ENCODE data around the gene SLC35E3. TPM values are rescaled to one million over a fixed set of nuclear protein-coding genes. Genes with fewer than 3 reads are reported as not detected.
A peak's percentile ranks its signal among the peaks of the same experiment; 100 is the strongest.

Gene SLC35E3
- 1 to 10 TPM; 1.7 to 4.9 (median 3.1) TPM for total RNA-seq

DNA sequence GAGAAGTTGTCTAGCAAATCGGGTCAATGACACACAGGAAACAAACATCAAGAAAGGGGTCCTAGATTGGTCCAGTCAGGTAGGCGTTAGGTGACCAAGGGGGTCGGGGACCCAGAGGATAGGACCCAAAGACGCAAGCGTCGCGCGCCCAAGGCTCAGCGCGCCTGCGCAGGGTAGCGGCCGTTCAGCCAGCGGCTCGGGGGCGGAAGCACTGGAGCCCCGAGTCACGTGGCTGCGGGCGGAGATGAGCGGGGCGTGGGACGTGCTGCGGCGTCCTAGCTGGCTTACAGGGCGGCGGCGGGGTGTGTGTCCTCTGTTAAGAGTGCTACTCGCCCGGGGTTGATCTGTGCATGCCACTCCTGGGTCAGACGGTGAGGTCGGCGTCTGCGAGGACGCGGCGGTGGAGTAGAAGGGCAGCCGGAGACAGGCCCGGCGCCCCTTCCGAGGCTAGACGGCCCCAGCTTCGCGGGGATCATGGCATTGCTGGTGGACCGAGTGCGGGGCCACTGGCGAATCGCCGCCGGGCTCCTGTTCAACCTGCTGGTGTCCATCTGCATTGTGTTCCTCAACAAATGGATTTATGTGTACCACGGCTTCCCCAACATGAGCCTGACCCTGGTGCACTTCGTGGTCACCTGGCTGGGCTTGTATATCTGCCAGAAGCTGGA is at the start of gene SLC35E3:
TSS of gene SLC35E3 (plus strand) at position 273 of the 668 bp plus-strand sequence. CDS start at position 475, 202 bp downstream.
- peak; percentile 96 for DNase-seq (ENCODE audit: extremely low spot score)
- Histone ChIP-seq H3K4me3 (peak within 1 kb of the TSS; percentile 69 to 80 (median 74)), H3K4me1 (peaks cover 9 to 38% (median 21%) of the 10 kb centered on the region in 4 donors), H3K9me3 (no peaks in the 10 kb centered on the region), H3K27me3 (no peaks in the 10 kb centered on the region), H3K36me3 (peaks cover 0 to 23% (median 2%) of the 10 kb centered on the region in 4 donors), H3K27ac (replicated peaks in 1 of 4) (peak within 1 kb of the TSS; percentile 78 to 81 (median 80))
- TF ChIP-seq CTCF (IDR thresholded peaks at IDR 0.05): no peak
- peak; percentile 84 to 95 for TF ChIP-seq POLR2AphosphoS5 (IDR thresholded peaks at IDR 0.05)
- TF ChIP-seq EP300 (IDR thresholded peaks at IDR 0.05): no peak
- intact Hi-C loops (cut with DNase I): loop anchor here (5.0 kb wide), 1 partner anchor 61 kb away; the partner anchor contains the start of gene MDM2
- under 1% methylated on average over 23 of the region's 52 CpGs for WGBS

- Histone ChIP-seq H3K9me3 (no peaks in the 10 kb centered on the region), H3K4me3 (no peak overlapping the region), H3K27me3 (no peaks in the 10 kb centered on the region), H3K36me3 (peaks cover 61 to 100% (median 89%) of the 10 kb centered on the region in 4 donors), H3K27ac (replicated peaks in 1 of 4) (no peak overlapping the region), H3K4me1 (no peaks in the 10 kb centered on the region)
- no peak for DNase-seq (ENCODE audit: extremely low spot score)
- TF ChIP-seq POLR2A (IDR thresholded peaks at IDR 0.05; ENCODE audit: low read depth) (no peak), EP300 (IDR thresholded peaks at IDR 0.05) (no peak), CTCF (IDR thresholded peaks at IDR 0.05) (no peak), POLR2AphosphoS5 (IDR thresholded peaks at IDR 0.05) (no peak)
- intact Hi-C loops (cut with DNase I): no loop called here
- WGBS: 92% methylated on average over 1 of the region's 1 CpG
These were observed 46.5 kb upstream of the SLC35E3 start for GRCh38 chr12:68699486-68699885.

DNA sequence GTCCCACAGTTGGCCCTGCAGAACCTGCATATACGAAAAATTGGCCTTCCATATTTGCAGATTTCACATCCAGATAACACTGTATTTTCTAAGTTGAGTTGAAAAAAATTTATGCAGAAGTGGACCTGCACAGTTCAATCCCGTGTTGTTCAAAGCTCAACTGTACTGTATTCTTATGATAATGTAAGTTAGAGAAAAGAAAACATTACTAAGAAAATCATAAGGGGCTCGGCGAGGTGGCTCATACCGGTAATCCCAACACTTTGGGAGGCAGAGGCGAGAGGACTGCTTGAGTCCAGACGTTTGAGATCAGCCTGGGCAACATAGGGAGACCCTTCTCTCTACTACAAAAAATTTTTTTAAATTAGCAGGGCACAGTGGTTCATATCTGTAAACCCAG is 18.2 kb upstream of the SLC35E3 start:
- Histone ChIP-seq H3K27ac (replicated peaks in 1 of 4) (no peak overlapping the region), H3K27me3 (no peaks in the 10 kb centered on the region), H3K4me1 (no peaks in the 10 kb centered on the region), H3K4me3 (no peak overlapping the region), H3K9me3 (no peaks in the 10 kb centered on the region), H3K36me3 (peaks cover 31 to 90% (median 64%) of the 10 kb centered on the region in 4 donors)
- intact Hi-C loops (cut with DNase I): no loop called here
- TF ChIP-seq POLR2AphosphoS5 (IDR thresholded peaks at IDR 0.05) (no peak), POLR2A (IDR thresholded peaks at IDR 0.05; ENCODE audit: low read depth) (no peak)
- WGBS: 91% methylated on average over 7 of the region's 7 CpGs
- no peak for DNase-seq (ENCODE audit: extremely low spot score)

DNA sequence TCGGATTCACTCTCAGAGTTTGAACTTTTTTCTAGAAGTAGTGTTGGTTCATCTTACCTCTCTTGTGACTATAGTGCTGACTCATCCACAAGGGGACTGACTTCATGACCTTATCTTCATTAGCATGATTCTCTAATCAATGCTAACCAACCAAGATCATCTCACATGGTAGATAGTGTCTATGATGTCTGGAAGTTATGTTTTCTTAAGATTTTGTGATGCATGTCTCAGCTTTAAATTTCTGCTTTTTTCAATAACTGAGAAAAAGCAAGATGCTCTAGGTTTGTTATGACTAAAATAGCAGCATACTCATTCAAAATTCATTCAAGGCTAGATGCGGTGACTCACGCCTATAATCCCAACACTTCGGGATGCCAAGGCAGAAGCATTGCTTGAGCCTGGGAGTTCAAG is 12.3 kb upstream of the SLC35E3 start:
- H3K4me1 ChIP-seq: no peaks in the 10 kb centered on the region
- DNase-seq (ENCODE audit: extremely low spot score): no peak
- no peaks in the 10 kb centered on the region for H3K27me3 ChIP-seq
- H3K27ac ChIP-seq (replicated peaks in 1 of 4): no peak overlapping the region
- no peak overlapping the region for H3K4me3 ChIP-seq
- intact Hi-C loops (cut with DNase I): no loop called here
- 99% methylated on average over 4 of the region's 4 CpGs for WGBS
- no peak for TF ChIP-seq POLR2AphosphoS5 (IDR thresholded peaks at IDR 0.05)
- TF ChIP-seq EP300 (IDR thresholded peaks at IDR 0.05): no peak
- no peak for TF ChIP-seq POLR2A (IDR thresholded peaks at IDR 0.05; ENCODE audit: low read depth)
- no peak for TF ChIP-seq CTCF (IDR thresholded peaks at IDR 0.05)
- peaks cover 56 to 96% (median 76%) of the 10 kb centered on the region in 4 donors for H3K36me3 ChIP-seq
- H3K9me3 ChIP-seq: no peaks in the 10 kb centered on the region

DNA sequence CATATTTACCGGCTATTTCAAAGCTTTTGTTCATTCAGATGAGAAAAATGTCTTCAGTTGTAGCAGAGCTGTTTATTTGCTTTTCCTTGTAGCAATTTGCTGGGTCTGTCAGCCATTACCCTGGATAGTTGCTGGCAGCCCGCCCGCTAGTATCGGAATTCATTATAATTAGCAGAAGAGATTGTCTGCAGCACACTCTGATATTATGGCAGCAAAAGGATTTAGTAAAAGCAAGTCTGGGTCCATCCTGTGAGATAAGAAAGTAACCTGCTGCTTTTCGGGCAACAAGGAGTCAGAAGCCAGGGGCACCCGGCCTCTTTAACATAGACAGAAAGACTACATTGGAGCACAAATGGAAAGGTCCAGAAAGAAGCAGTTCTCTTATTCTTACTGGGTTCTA is 6.1 kb upstream of the SLC35E3 start:
- H3K27ac ChIP-seq (replicated peaks in 1 of 4): no peak overlapping the region
- H3K9me3 ChIP-seq: no peaks in the 10 kb centered on the region
- WGBS: 74% methylated on average over 6 of the region's 6 CpGs
- H3K36me3 ChIP-seq: peaks cover 26 to 76% (median 47%) of the 10 kb centered on the region in 4 donors
- no peaks in the 10 kb centered on the region for H3K27me3 ChIP-seq
- intact Hi-C loops (cut with DNase I): no loop called here
- no peak overlapping the region for H3K4me3 ChIP-seq
- no peaks in the 10 kb centered on the region for H3K4me1 ChIP-seq
- DNase-seq (ENCODE audit: extremely low spot score): no peak
- no peak for TF ChIP-seq POLR2AphosphoS5 (IDR thresholded peaks at IDR 0.05)

All from esophagus muscularis mucosa (tissue), 4 donors.